ENCODE results near the gene ALOX5.
"Not testable (repeated sequence)": the region's sequence is repeated elsewhere in the genome, so short reads cannot be mapped to it uniquely, and the experiment has no call there.

GRCh38 chr10:45409347-45409746, 35.3 kb downstream of the ALOX5 start:
- TF ChIP-seq POLR2A (IDR thresholded peaks at IDR 0.05): not testable (repeated sequence)
- TF ChIP-seq, protein P1, sequence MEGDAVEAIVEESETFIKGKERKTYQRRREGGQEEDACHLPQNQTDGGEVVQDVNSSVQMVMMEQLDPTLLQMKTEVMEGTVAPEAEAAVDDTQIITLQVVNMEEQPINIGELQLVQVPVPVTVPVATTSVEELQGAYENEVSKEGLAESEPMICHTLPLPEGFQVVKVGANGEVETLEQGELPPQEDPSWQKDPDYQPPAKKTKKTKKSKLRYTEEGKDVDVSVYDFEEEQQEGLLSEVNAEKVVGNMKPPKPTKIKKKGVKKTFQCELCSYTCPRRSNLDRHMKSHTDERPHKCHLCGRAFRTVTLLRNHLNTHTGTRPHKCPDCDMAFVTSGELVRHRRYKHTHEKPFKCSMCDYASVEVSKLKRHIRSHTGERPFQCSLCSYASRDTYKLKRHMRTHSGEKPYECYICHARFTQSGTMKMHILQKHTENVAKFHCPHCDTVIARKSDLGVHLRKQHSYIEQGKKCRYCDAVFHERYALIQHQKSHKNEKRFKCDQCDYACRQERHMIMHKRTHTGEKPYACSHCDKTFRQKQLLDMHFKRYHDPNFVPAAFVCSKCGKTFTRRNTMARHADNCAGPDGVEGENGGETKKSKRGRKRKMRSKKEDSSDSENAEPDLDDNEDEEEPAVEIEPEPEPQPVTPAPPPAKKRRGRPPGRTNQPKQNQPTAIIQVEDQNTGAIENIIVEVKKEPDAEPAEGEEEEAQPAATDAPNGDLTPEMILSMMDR (IDR thresholded peaks at IDR 0.05): not testable (repeated sequence)
